ENCODE measurements around the gene CBX2. TPM values are rescaled to one million over a fixed set of nuclear protein-coding genes. Genes with fewer than 3 reads are reported as not detected.
A peak's percentile ranks its signal among the peaks of the same experiment; 100 is the strongest.

The CBX2 gene
- polyA plus RNA-seq, 3 donors from 2014 or later = 0.33 TPM; not detected in 2

DNA sequence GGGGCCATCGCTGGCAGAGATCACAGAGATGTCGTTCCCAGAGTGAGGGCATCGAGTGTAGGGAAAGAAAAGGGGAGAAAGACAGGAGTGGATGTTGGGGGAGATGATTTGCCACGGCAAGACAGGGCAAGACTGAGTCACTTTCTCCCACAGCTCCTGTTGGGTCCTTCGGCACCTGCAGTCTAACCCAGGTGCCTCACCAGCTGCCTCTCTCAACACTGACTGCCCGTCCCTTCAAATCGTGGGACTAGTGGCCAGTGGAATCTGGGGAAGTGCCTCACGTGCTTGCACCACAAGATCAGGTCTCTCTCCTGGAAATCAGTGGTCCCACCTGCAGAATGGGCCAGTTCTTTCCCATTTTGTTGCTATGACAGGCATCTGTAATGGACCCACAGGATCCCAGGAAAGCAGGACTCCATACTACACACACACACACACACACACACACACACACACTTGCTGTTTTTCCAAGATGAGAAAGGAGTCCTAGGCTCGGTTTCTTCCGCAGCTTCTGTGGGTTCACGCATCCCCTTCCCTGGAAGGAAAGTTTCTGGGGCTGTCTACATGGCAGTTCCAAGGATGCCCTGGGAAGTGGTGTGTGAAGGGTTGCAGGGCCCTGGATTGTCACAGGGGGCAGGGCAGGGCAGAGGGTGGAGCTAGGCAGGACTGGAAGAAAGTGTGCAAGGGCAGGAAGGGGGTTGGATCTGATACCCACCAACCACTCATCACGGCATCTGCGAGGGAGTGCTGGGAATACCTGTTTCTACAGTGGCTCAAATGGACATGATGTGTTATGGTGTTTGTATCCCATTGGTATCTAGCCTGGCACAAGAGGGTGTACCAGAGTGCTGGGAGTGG, 29.1 kb downstream of the CBX2 start:
- Mint-ChIP-seq H3K27me3 (ENCODE audit: low read depth in 3 of 3) (peaks cover 56 to 84% (median 78%) of the 10 kb centered on the region in 3 donors), H3K36me3 (no peaks in the 10 kb centered on the region), H3K27ac (peak overlapping the region in 1 of 6 donors; percentile 50), H3K4me1 (peaks cover 20 to 26% of the 10 kb centered on the region in 2 donors), H3K9me3 (peaks cover 0 to 3% (median 0%) of the 10 kb centered on the region in 6 donors), H3K4me3 (peak overlapping the region in 2 of 5 donors; percentile 17 to 44)
- DNase-seq = no peak

DNA sequence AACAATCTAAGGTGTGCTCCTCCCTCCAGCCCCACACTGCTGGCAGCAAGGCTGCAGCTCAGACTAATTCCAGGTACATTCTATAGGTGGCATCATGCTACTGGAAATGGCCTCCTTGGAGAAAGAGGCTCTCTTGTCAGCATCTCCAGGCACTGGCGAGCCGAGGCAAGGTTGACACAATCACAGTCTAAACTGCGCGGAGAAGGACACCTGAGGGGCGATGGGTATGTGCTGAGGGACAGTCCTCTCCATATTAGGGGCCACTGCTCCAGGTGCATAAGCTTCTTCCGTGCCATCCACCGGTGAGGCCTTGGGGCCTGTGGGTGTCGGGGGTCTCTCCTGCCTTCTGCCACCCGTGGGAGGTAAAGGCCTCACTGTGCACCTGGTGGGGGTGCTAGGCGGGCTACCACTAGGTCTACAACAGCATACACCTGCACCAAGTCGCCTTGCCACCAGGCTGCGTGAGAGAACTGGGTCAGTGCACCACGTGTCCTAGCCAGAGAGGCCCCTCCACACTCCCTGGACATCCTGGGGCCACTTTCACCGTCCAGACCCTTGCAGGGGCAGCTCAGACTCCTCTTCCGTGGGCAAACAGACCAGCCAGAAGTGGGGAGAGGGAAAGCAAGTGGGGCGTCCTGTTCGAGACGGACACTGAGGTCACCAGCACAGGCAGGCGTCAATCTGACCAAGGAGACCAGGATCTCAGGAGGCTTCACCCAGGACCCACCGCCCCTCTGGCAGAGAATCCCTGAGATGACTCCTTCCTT, 31.0 kb downstream of the CBX2 start:
- Mint-ChIP-seq H3K4me1 (peaks cover 20 to 25% of the 10 kb centered on the region in 2 donors), H3K27ac (peak overlapping the region in 1 of 6 donors; percentile 40), H3K4me3 (peak overlapping the region in 2 of 5 donors; percentile 39 to 42), H3K36me3 (no peaks in the 10 kb centered on the region), H3K27me3 (ENCODE audit: low read depth in 3 of 3) (peaks cover 49 to 73% (median 66%) of the 10 kb centered on the region in 3 donors), H3K9me3 (peaks cover 0 to 2% (median 0%) of the 10 kb centered on the region in 6 donors)
- peak in 1 of 3 donors; percentile 22 for DNase-seq

DNA sequence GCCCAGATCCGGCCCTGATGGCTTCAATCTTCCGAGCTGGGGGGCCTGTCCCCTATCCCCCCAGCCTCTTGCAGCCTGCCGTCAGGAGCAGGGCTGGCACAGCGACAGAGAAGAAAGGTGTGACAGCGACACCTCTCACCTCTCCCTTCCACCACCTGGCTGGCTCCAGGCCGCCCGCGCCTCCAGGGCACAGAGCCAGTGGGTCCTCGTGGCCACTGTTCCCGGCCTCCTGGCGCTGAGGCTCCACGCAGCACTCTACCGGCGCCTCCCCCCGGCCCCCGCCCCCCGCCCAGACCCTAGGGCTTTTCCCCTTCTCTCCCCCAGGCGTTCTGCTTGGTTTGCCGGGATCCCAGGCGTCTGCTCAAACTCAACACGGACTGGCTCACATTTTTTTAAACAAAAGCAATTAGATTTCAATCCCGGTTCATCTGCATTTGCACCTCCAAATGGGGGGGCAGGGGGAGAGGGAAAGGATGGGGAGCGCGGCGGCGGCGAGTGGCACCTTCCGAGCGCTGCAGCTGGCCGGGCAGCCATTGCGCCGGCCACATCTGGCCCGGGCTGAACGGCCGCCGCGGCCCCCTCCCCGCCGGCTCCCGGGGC, 31.7 kb downstream of the CBX2 start:
- H3K27me3 Mint-ChIP-seq (ENCODE audit: low read depth in 3 of 3) = peaks cover 51 to 73% (median 67%) of the 10 kb centered on the region in 3 donors
- H3K4me3 Mint-ChIP-seq = peak overlapping the region in 2 of 5 donors; percentile 27 to 33
- no peaks in the 10 kb centered on the region for H3K36me3 Mint-ChIP-seq
- peaks cover 22 to 25% of the 10 kb centered on the region in 2 donors for H3K4me1 Mint-ChIP-seq
- H3K27ac Mint-ChIP-seq = no peak overlapping the region
- H3K9me3 Mint-ChIP-seq = peaks cover 0 to 3% (median 0%) of the 10 kb centered on the region in 6 donors
- DNase-seq = no peak

DNA sequence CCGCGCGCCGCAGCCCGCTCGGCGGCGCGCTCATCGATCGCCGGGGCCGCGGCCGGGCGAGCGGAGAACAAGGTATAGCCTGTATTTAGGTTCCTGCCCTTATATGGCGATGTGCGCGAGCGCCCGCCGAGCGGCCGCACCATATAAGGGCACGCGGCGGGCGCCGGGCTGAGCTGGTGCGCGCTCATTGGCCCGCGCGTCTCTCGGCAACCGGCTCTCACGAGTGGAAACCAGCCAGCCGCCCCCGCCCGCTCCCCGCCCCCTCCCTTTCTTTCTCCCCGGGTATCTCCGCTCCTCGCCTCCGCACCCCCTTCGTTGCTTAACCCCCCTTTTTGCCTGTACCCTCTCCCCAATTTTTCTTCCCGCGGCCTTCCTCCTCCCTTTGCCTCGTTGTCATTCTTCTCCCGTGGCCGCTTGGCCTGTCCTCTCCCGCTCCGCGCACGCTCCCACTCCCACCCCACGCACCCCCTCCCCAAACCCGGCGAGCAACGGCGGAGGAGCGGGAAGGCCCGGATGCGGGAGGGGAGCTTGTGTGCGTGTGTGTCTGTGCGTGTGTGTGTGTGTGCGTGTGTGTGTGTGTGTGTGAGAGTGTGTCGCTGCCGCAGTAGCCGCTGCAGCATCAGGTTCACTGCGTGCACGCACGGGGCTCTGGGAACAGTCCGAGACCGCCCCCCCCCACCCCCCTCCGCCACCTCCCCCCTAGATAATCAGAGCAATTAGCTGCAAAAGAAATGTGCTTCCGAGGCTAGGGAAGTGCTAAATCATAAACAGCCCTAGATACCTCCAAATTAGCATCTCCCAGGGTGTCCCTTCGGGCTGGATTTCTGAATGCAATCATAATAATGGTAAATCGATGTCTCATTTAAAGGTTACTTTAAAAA, 32.4 kb downstream of the CBX2 start:
- peak overlapping the region in 1 of 6 donors; percentile 49 for H3K27ac Mint-ChIP-seq
- H3K9me3 Mint-ChIP-seq = peaks cover 0 to 3% (median 0%) of the 10 kb centered on the region in 6 donors
- peaks cover 45 to 65% (median 59%) of the 10 kb centered on the region in 3 donors for H3K27me3 Mint-ChIP-seq (ENCODE audit: low read depth in 3 of 3)
- H3K4me3 Mint-ChIP-seq = peak overlapping the region in 4 of 5 donors; percentile 27 to 60 (median 48)
- DNase-seq = peak; percentile 66 to 69 (median 68)
- no peaks in the 10 kb centered on the region for H3K36me3 Mint-ChIP-seq
- H3K4me1 Mint-ChIP-seq = peaks cover 20 to 21% of the 10 kb centered on the region in 2 donors

DNA sequence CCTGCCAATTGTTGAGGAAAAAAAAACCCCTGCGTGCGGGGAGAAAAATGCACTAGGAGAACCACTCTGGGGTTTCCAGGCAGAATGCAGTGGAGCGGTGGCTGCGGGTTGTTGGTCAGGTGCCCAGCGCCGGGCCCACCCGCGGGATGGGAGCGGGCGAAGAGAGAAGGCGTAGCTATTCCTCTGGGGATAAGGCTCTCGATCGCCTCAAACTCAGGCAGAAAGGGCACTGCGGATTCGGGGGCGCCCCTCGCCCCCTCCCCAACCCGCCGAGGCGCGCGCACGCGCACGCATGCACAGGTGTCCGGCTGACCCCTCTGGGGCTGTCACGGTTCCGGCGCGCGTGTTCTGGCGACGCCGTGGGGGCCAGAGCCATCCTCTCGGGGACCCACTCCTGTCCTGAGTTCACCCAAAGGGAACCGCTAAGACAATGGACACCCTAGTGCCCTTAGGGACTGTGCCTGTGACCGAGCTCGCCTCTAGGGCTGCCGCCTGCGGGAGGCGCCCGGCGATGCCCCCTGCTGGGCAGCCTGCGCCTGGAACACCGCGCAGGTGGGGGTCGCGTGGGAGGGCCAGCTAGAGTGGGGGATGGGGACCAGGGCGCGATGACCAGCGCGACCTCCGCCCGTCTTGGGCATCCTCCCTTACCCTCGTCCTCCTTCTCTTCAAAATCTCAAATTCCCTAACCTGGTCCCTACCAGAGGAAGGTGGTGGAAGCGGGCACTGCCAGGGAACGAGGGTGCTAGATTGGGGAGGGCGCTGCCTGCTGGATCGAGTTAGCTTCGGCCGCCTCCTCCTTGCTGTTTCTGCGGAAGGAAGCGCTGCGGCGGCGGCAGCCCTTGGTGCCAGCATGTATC, 33.3 kb downstream of the CBX2 start:
- peak overlapping the region; percentile 50 to 63 (median 53) for H3K4me3 Mint-ChIP-seq
- peak overlapping the region in 1 of 6 donors; percentile 49 for H3K27ac Mint-ChIP-seq
- no peaks in the 10 kb centered on the region for H3K36me3 Mint-ChIP-seq
- peaks cover 43 to 61% (median 55%) of the 10 kb centered on the region in 3 donors for H3K27me3 Mint-ChIP-seq (ENCODE audit: low read depth in 3 of 3)
- peaks cover 0 to 3% (median 0%) of the 10 kb centered on the region in 6 donors for H3K9me3 Mint-ChIP-seq
- peaks cover 20 to 25% of the 10 kb centered on the region in 2 donors for H3K4me1 Mint-ChIP-seq
- DNase-seq = peak in 2 of 3 donors; percentile 28 to 32

DNA sequence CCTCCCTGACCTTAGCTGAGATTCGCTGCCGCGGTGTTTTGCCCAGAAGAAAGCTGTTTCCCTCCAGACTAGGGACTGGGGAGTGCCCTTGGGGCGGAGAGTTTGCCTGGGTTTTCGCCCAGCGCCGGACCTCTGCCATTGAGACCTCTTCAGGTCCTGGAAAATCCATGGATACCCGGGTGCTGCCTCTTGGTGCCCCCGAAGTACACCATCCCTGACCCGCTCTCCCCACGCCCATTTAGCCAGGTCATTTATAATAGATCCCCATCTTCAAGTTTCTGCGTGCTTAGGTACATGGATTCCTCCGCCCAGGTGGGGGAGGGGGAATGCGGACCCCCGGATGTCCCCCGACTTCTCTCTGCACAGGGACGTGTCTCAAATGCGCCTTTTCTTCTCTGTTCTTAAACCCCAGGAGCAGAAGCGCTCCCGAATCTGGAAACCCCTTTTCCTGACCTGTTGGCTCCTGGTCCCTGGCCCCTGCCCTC, 34.0 kb downstream of the CBX2 start:
- peaks cover 45 to 61% (median 55%) of the 10 kb centered on the region in 3 donors for H3K27me3 Mint-ChIP-seq (ENCODE audit: low read depth in 3 of 3)
- H3K4me3 Mint-ChIP-seq = peak overlapping the region; percentile 50 to 63 (median 53)
- H3K36me3 Mint-ChIP-seq = no peaks in the 10 kb centered on the region
- peaks cover 20 to 27% of the 10 kb centered on the region in 2 donors for H3K4me1 Mint-ChIP-seq
- H3K27ac Mint-ChIP-seq = peak overlapping the region in 2 of 6 donors; percentile 14 to 39
- peaks cover 0 to 3% (median 0%) of the 10 kb centered on the region in 6 donors for H3K9me3 Mint-ChIP-seq
- DNase-seq = no peak

DNA sequence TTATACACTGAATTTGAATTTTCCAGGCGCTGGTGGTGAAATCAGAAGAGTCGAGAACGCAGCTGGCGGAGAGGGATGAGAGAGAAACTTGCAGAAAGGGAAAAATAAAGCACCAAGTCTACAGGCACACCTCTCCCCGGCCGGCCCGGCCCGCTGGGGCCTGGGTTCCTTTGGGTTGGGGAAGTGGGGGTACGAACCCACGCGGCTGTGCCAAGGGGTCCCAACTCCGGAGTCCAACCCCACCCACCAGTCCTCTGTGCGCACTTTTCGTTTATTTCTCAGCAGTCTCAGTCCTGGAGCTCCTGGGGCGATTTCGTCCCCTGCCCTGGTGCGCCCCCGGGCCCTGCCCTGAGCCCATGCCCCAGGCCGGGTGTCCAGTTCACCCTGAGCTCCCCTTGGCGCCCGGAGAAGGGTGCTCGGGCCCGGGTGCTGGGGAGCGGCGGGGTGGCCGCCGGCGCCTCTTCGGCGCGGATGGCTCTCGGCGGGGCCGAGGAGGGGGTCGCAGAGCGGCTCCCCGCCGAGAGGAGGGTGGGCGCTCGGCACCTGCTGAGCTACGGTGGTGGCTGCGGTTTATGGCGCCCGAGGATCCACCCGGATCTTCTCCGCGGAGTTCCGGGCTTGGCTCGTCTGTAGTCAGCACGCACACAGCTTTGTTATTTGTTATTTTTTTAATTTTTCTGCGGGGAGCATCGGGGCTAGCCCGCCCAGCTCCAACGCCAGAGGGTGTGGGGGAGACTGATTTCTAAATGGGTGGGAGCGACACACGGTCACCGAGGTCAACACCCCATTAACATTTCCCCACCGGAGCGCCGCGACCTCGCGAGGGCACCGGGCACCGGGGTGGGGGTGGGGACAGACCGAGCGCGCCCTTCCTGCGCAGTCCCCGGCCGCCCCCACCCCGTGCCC, 34.7 kb downstream of the CBX2 start:
- peaks cover 0 to 3% (median 0%) of the 10 kb centered on the region in 6 donors for H3K9me3 Mint-ChIP-seq
- peaks cover 20 to 27% of the 10 kb centered on the region in 2 donors for H3K4me1 Mint-ChIP-seq
- no peak for DNase-seq
- H3K27ac Mint-ChIP-seq = peak overlapping the region in 1 of 6 donors; percentile 39
- peak overlapping the region; percentile 52 to 74 (median 69) for H3K4me3 Mint-ChIP-seq
- peaks cover 40 to 56% (median 52%) of the 10 kb centered on the region in 3 donors for H3K27me3 Mint-ChIP-seq (ENCODE audit: low read depth in 3 of 3)
- H3K36me3 Mint-ChIP-seq = no peaks in the 10 kb centered on the region

DNA sequence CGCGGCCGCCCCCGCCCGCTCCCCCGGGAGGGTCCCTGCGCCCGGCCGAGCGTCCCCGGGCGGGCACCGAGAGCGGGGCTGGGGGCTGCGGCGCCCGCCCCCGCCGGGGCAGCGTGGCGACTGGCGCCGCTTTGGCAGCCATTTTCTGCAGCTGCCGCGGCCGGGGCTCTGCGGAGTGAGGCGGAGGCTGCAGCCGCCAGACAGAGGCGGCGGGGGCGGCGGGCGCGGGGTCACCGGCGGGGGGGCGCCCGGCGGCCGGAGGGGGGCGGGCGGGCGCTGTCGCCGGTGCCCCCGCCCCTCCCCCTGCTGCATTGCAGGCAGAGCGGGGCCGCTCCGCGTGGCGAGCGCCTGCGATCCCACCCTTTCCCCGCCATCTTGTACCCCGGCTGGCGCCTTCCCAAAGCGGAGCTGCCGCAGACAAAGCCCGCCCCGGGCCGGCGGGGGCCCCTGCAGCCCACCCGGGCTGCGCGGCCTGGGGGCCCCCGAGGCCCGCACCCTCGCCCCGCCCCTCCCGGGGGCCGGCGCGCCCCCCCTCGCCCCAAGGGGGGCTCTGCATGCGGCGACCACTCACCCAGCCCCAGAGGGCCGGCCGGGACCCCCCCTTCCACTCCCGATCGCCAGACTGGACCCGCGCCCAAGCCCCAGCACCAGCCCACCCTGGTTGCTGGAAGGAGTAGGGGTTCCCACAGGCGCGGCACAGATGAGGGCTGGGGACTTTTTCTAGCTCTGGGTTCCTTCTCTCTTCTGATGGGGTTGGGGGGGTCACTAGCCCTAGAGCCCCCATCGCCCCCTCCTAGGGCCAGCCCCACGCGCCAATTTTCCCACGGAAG, 35.6 kb downstream of the CBX2 start:
- no peak overlapping the region for H3K27ac Mint-ChIP-seq
- H3K27me3 Mint-ChIP-seq (ENCODE audit: low read depth in 3 of 3) = peaks cover 37 to 54% (median 47%) of the 10 kb centered on the region in 3 donors
- no peak for DNase-seq
- H3K4me1 Mint-ChIP-seq = peaks cover 20 to 27% of the 10 kb centered on the region in 2 donors
- no peak overlapping the region for H3K4me3 Mint-ChIP-seq
- peaks cover 0 to 3% (median 0%) of the 10 kb centered on the region in 6 donors for H3K9me3 Mint-ChIP-seq
- no peaks in the 10 kb centered on the region for H3K36me3 Mint-ChIP-seq

DNA sequence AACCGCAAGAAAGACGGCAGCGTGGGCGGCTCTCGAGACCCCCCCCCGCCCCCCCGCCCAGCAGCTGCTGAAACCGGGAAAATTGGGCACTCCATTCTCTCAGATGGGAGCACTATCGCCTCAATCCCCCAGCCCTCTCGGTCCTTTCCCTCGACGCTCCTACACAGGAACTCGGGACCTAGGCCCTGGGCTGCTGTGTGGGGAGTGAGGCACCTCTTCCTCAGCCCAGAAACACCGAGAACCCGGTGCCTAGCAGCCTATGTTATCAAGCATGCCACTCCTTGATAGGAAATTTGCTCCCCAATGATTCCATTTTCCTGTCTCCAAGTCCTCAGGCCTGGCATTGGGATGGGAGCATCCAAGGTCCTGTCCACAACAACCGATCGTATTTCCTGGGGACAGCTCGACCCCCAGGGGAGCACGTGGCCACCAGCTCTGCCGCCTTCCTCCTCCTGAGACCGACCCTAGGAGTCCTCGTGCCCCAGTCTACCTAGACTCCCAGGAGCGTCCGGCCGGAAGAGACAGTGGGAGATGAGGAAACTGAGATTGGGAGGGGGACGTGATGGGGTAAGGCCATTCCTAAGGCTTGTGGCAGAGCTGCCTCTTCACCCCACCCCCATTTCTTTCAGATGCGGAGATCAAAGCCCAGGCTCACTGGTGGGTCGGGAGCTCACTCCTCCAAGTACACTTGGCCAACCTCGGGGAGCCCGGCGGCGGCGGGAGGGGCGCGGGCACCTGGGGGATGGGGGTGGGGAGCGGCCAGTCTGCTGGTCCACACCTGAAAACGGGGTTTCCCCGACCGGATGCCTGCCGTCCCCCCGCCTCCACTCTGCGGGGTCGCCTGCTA, 36.4 kb downstream of the CBX2 start:
- DNase-seq = no peak
- Mint-ChIP-seq H3K27me3 (ENCODE audit: low read depth in 3 of 3) (peaks cover 30 to 48% (median 39%) of the 10 kb centered on the region in 3 donors), H3K4me1 (peaks cover 20 to 27% of the 10 kb centered on the region in 2 donors), H3K9me3 (peaks cover 0 to 3% (median 0%) of the 10 kb centered on the region in 6 donors), H3K4me3 (peak overlapping the region; percentile 22 to 61 (median 50)), H3K36me3 (no peaks in the 10 kb centered on the region), H3K27ac (peak overlapping the region in 1 of 6 donors; percentile 37)

Measured in immature natural killer cell (primary cell).